Vagina (tissue), 2 donors: Measurements from ENCODE around the gene SMARCA5.

Experiments used
- POLR2A ChIP-seq, 2 donors: fragments of 450-650 bp; IDR thresholded peaks; one replicate each; pipeline ENCODE4 v1.6.1; 2017; ENCODE audit warnings: antibody characterized with exemption in 2 of 2, mild to moderate bottlenecking in 2 of 2, moderate library complexity in 2 of 2
- TF ChIP-seq, protein P1 (sequence below), 3 experiments: fragments of 450-650 bp in 2 of 3; fragments of 200-600 bp in 1 of 3; sonication (generic) in 1 of 3; IDR thresholded peaks; one replicate each; pipeline ENCODE4 v1.5.1; 2017 to 2019; ENCODE audit warnings: antibody characterized with exemption in 3 of 3, mild to moderate bottlenecking in 2 of 3, moderate library complexity in 2 of 3

DNA sequence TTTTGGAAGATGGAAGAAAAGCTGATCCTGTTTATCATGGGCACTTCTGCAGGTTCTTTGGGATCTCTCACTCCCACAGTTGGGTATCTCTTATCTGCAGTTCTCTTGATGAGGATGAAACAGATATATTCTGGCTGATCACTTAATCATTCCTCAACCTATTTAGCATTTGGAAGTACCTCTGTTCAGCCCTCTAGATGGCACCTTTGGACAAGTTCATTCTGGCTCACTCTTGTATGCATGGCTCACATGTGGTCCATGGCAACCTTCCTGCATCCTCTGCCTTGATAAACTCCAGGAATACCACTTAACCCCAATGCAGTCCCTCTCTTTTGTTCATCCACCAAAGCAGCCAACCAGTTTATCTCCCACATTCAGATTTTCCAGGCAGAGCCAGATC lies 74.2 kb downstream of the SMARCA5 start:
- TF ChIP-seq, protein P1, sequence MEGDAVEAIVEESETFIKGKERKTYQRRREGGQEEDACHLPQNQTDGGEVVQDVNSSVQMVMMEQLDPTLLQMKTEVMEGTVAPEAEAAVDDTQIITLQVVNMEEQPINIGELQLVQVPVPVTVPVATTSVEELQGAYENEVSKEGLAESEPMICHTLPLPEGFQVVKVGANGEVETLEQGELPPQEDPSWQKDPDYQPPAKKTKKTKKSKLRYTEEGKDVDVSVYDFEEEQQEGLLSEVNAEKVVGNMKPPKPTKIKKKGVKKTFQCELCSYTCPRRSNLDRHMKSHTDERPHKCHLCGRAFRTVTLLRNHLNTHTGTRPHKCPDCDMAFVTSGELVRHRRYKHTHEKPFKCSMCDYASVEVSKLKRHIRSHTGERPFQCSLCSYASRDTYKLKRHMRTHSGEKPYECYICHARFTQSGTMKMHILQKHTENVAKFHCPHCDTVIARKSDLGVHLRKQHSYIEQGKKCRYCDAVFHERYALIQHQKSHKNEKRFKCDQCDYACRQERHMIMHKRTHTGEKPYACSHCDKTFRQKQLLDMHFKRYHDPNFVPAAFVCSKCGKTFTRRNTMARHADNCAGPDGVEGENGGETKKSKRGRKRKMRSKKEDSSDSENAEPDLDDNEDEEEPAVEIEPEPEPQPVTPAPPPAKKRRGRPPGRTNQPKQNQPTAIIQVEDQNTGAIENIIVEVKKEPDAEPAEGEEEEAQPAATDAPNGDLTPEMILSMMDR (IDR thresholded peaks at IDR 0.05) = no peak
- TF ChIP-seq POLR2A (IDR thresholded peaks at IDR 0.05) = no peak
